GM21423 (cell line): ENCODE results near the gene LIN28A.

ENCODE experiments used
- ATAC-seq: cut with Tn5 transposase; IDR thresholded peaks from one replicate; pipeline ENCODE4 v1.9.1; 2021; ENCODE audit warnings: mild to moderate bottlenecking, moderate library complexity; ENCODE audit not compliant: unreplicated experiment

Gene LIN28A

DNA sequence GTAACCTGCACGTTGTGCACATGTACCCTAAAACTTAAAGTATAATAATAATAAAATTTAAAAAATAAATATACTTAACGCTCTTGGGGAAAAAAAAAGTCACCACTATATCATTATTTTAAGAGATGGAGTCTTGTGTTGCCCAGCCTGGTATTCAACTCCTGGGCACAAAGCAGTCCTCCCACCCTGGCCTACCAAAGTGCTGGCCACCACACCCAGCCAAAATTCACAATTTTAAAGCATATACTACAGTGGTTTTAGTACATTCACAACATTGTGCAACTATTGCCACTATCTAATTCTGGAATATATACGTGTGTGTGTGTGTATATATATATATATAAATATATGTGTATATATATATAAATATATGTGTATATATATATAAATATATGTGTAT lies 67.5 kb downstream of the LIN28A start:
- ATAC-seq: no peak

DNA sequence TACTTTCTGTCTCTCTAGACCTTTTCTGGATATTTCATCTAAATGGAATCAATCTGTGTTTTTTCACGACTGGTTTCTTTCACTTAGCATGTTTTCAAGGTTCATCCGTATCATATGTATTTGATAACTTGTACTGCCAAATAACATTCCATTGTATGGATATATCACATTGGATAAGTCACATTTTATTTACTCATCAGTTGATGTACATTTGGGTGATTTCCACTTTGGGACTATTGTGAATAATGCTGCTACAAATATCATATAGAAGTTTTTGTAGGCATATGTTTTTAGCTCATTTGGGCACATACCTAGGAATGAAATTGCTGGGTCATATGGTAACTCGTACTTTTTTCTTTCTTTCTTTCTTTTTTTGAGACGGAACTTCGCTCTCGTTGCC lies 68.4 kb downstream of the LIN28A start:
- no peak for ATAC-seq
